HepG2 (cell line): ENCODE results near the gene TRAF3. TPM values are rescaled to one million over a fixed set of nuclear protein-coding genes. Genes with fewer than 3 reads are reported as not detected.

Source experiments
- ATAC-seq: fragments of 200-7000 bp; cut with Tn5 transposase; 3 replicates; pipeline ENCODE4 v1.9.1; 2020; ENCODE audit warnings: mild to moderate bottlenecking, moderate library complexity
- BruUV-seq: library from RNA; stranded (reverse); fragments of 400-500 nt; replicated peaks from 2 replicates; lab custom pipeline; 2021; lab: Mats Ljungman, UMichigan
- CTCF ChIA-PET: fragments of 300-600 bp; formaldehyde crosslinking; extraction: SDS; loops from one replicate; lab custom pipeline; 2021; ENCODE audit warnings: low total read pairs, inconsistent platforms, low intra/inter-chr PET ratio; lab: Yijun Ruan, JAX
- POLR2A ChIA-PET: fragments of 350-600 bp; sonication (Branson Sonifier 250); formaldehyde crosslinking; loops from one replicate; lab custom pipeline; 2020; ENCODE audit warnings: antibody characterized with exemption, inconsistent platforms; lab: Yijun Ruan, JAX
- DNase-seq: peaks from one replicate; pipeline ENCODE4 v3.0.0-alpha.2; 2015; ENCODE audit warnings: low spot score
- FAIRE-seq: peaks from 3 replicates; lab custom pipeline; 2011; peaks lifted over from hg19 to GRCh38; lab: Jason Lieb, UNC
- H2AFZ ChIP-seq: one replicate; pipeline ENCODE4 v1.6.1; 2011; ENCODE audit warnings: low read length, inconsistent platforms
- H3K27ac ChIP-seq: fragments of 300-600 bp; 3 replicates; pipeline ENCODE4 v1.8.0; 2011; ENCODE audit warnings: mixed run types, mild to moderate bottlenecking, mixed read lengths, low read length, inconsistent platforms; ENCODE audit not compliant: insufficient read depth; ENCODE audit errors: extremely low read length
- H3K27me3 ChIP-seq, 2 experiments: fragments of 200-600 bp in 1 of 2; 2 replicates in 1 of 2; 3 replicates in 1 of 2; pipeline versions ENCODE4 v1.6.0 to v1.8.0; 2011; ENCODE audit warnings: low read length in 2 of 2, mild to moderate bottlenecking in 2 of 2, moderate library complexity in 2 of 2, inconsistent platforms in 1 of 2; ENCODE audit not compliant: insufficient read depth in 2 of 2, control insufficient read depth in 1 of 2
- H3K36me3 ChIP-seq, 2 experiments: fragments of 200-600 bp in 1 of 2; replicated peaks in 1 of 2; 2 replicates in 1 of 2; 3 replicates in 1 of 2; pipeline versions ENCODE4 v1.5.1 to v1.8.0; 2011; ENCODE audit warnings: low read length in 2 of 2, inconsistent platforms in 1 of 2; ENCODE audit not compliant: insufficient read depth in 2 of 2, control insufficient read depth in 1 of 2
- H3K4me1 ChIP-seq: 2 replicates; pipeline ENCODE4 v1.5.1; 2012; ENCODE audit warnings: low read length, inconsistent platforms; ENCODE audit not compliant: insufficient read depth
- H3K4me2 ChIP-seq: 2 replicates; pipeline ENCODE4 v1.6.0; 2011; ENCODE audit warnings: low read depth, low read length, inconsistent platforms
- H3K4me3 ChIP-seq, 3 experiments: fragments of 200-600 bp in 1 of 3; sonication (generic), shearing (Covaris generic) in 1 of 3; replicated peaks in 1 of 3; 2 replicates each; pipeline ENCODE4 v1.5.1; 2011 to 2016; ENCODE audit warnings: low read length in 3 of 3, inconsistent platforms in 2 of 3, low read depth in 2 of 3, mild to moderate bottlenecking in 2 of 3, control low read depth in 1 of 3, mixed read lengths in 1 of 3; ENCODE audit not compliant: insufficient read depth in 1 of 3
- H3K79me2 ChIP-seq: one replicate; pipeline ENCODE4 v1.6.1; 2011; ENCODE audit warnings: low read length, inconsistent platforms; ENCODE audit not compliant: insufficient read depth
- H3K9ac ChIP-seq: 2 replicates; pipeline ENCODE4 v1.6.0; 2011; ENCODE audit warnings: mild to moderate bottlenecking, low read depth, low read length, inconsistent platforms; ENCODE audit not compliant: insufficient read depth
- H3K9me3 ChIP-seq: 2 replicates; pipeline ENCODE4 v1.5.1; 2012; ENCODE audit warnings: mild to moderate bottlenecking, low read length
- H4K20me1 ChIP-seq: 2 replicates; pipeline ENCODE4 v1.6.0; 2011; ENCODE audit warnings: inconsistent platforms, mild to moderate bottlenecking, low read length, moderate library complexity; ENCODE audit not compliant: insufficient read depth
- GMEB2 ChIP-seq: IDR thresholded peaks from 2 replicates; pipeline ENCODE4 v1.6.1; 2016; ENCODE audit warnings: missing biosample characterization, missing genetic modification reagents, low read depth
- RNF219 ChIP-seq: sonication (generic); formaldehyde crosslinking; IDR thresholded peaks from 2 replicates; pipeline ENCODE4 v1.5.0; 2020; ENCODE audit warnings: mild to moderate bottlenecking, missing genetic modification reagents
- SOX5 ChIP-seq: IDR thresholded peaks from 2 replicates; pipeline ENCODE4 v1.6.1; 2016; ENCODE audit warnings: borderline replicate concordance
- STAT5B ChIP-seq: sonication (generic); formaldehyde crosslinking; IDR thresholded peaks from 2 replicates; pipeline ENCODE4 v1.4.0; 2020; ENCODE audit warnings: missing genetic modification reagents
- ZBTB42 ChIP-seq: sonication (generic); formaldehyde crosslinking; IDR thresholded peaks from 2 replicates; pipeline ENCODE4 v1.5.0; 2020; ENCODE audit warnings: mild to moderate bottlenecking, missing genetic modification reagents
- ZNF3 ChIP-seq: IDR thresholded peaks from 2 replicates; pipeline ENCODE4 v1.7.0; 2017; ENCODE audit warnings: inconsistent platforms
- ZNF362 ChIP-seq: sonication (generic); formaldehyde crosslinking; IDR thresholded peaks from 2 replicates; pipeline ENCODE4 v1.4.0; 2020; ENCODE audit warnings: missing genetic modification reagents, mild to moderate bottlenecking, borderline replicate concordance
- ZNF574 ChIP-seq: sonication (generic); formaldehyde crosslinking; IDR thresholded peaks from 2 replicates; pipeline ENCODE4 v1.4.0; 2020; ENCODE audit warnings: missing genetic modification reagents
- WGBS: methylation state at CpG from one replicate; pipeline ENCODE4 v1.1.6; 2017; ENCODE audit warnings: low lambda C conversion rate; 5-methylcytosine and 5-hydroxymethylcytosine counted together
- in situ Hi-C: cut with HindIII; loops from 2 replicates; pipeline ENCODE4 v1.10.0; 2017; ENCODE audit warnings: low pct_unique_long_range_greater_than_20kb; ENCODE audit not compliant: extremely low pct_ligation_motif_present
- intact Hi-C: fragments of 100-400 bp; cut with micrococcal nuclease; formaldehyde crosslinking; loops from one replicate; pipeline ENCODE4 v1.10.0; 2022; ENCODE audit not compliant: unreplicated experiment
- polyA plus RNA-seq, 8 experiments: library from polyadenylated mRNA; depleted of rRNA in 3 of 8; stranded (reverse) in 7 of 8; unstranded in 1 of 8; fragments of >200 nt; fragmentation: Illumina TruSeq in 4 of 8; extraction: Trizol in 4 of 8; gene quantifications; 2 replicates each; pipeline versions ENCODE4 v1.2.1 to v1.2.3, GENCODE V29; 2011 to 2016; ENCODE audit warnings: low read depth in 4 of 8, missing spikeins in 1 of 8, mixed read lengths in 1 of 8; ENCODE audit not compliant: insufficient read depth in 1 of 8
- total RNA-seq, 5 experiments: library from RNA; depleted of rRNA; stranded (reverse); fragments of >200 nt; fragmentation: Illumina TruSeq; extraction: Trizol; gene quantifications; 2 replicates each; pipeline ENCODE4 v1.2.3, GENCODE V29; 2016; ENCODE audit warnings: low read depth in 1 of 5

The TRAF3 gene
- total and polyA plus RNA-seq, 2 of the 13 experiments (the other 11 are each of a cell fraction or from before 2014, with no cell fraction given): 6.9 to 12.2 TPM

- TF ChIP-seq RNF219 (CRISPR knock-in tag) (no peak), ZNF574 (CRISPR knock-in tag) (no peak), ZBTB42 (CRISPR knock-in tag) (no peak), SOX5 (CRISPR knock-in tag) (no peak), STAT5B (no peak)
Measured at GRCh38 chr14:102882226-102882906, 105.1 kb downstream of the TRAF3 start (continued).

GRCh38 chr14:102883089-102883541 lies 105.9 kb downstream of the TRAF3 start:
- Histone ChIP-seq H3K9me3 (no peaks in the 10 kb centered on the region), H3K4me2 (no peak overlapping the region), H3K27me3 (no peaks in the 10 kb centered on the region), H2AFZ (no peak overlapping the region), H3K4me3 (no peak overlapping the region), H3K36me3 (0 out of 5 replicates have a peak, but pooled peaks cover under 1 to 7% of the 10 kb centered on the region in 2 experiments), H3K9ac (no peak overlapping the region)
- DNase-seq: no peak
- in situ Hi-C loops (no loop called here), intact Hi-C loops (no loop called here)
- FAIRE-seq: no peak
- ChIA-PET CTCF (no interaction called here), POLR2A (no interaction called here)
- TF ChIP-seq ZNF362: no peak
- TF ChIP-seq ZNF3 (CRISPR knock-in tag): no peak
- no peak for TF ChIP-seq GMEB2
- no peak for TF ChIP-seq ZBTB42 (CRISPR knock-in tag)
- TF ChIP-seq, all 625 proteins: peak for 0
- H3K27ac ChIP-seq: no peak overlapping the region
- peaks cover 14% of the 10 kb centered on the region for H3K4me1 ChIP-seq
- ATAC-seq: no peak
- no peaks in the 10 kb centered on the region for H4K20me1 ChIP-seq
- H3K79me2 ChIP-seq: no peaks in the 10 kb centered on the region
- no TSS peak for BruUV-seq
- 98% methylated on average over 5 of the region's 5 CpGs for WGBS
